K562 (cell line): ENCODE measurements around the gene DPP10. TPM values are rescaled to one million over a fixed set of nuclear protein-coding genes. Genes with fewer than 3 reads are reported as not detected.

Experiments
- ATAC-seq: fragments of 200-7000 bp; cut with Tn5 transposase; 3 replicates; pipeline ENCODE4 v1.9.1; 2020; ENCODE audit warnings: moderate library complexity
- BruUV-seq: library from RNA; stranded (reverse); fragments of 400-500 nt; replicated peaks from 2 replicates; lab custom pipeline; 2021; lab: Mats Ljungman, UMichigan
- CTCF ChIA-PET: fragments of 300-600 bp; formaldehyde crosslinking; extraction: SDS; loops from one replicate; lab custom pipeline; 2021; ENCODE audit warnings: low intra/inter-chr PET ratio; lab: Yijun Ruan, JAX
- POLR2A ChIA-PET: fragments of 300-600, 350-650 bp; sonication (Branson Sonifier 250); formaldehyde crosslinking; extraction: SDS; loops from one replicate; lab custom pipeline; 2021; ENCODE audit warnings: antibody characterized with exemption, inconsistent platforms; lab: Yijun Ruan, JAX
- DNase-seq, 4 experiments: peaks; one replicate each; pipeline versions ENCODE4 v3.0.0 to v3.0.0-alpha.2; 2011 to 2018; ENCODE audit warnings: low spot score in 3 of 4, mixed read lengths in 3 of 4; ENCODE audit errors: extremely low read depth in 1 of 4
- FAIRE-seq: peaks from 2 replicates; lab custom pipeline; 2011; peaks lifted over from hg19 to GRCh38; lab: Jason Lieb, UNC
- H2AFZ ChIP-seq: 2 replicates; pipeline ENCODE4 v1.6.0; 2011; ENCODE audit warnings: low read depth, low read length, control low read depth, inconsistent platforms
- H3K27ac ChIP-seq: fragments of 200-600 bp; 3 replicates; pipeline ENCODE4 v1.8.0; 2011; ENCODE audit warnings: low read depth, mild to moderate bottlenecking, control low read depth, inconsistent platforms, low read length, moderate library complexity, mixed read lengths; ENCODE audit errors: extremely low read depth
- H3K27me3 ChIP-seq, 2 experiments: fragments of 300-600 bp in 1 of 2; 2 replicates in 1 of 2; 3 replicates in 1 of 2; pipeline versions ENCODE4 v1.6.0 to v1.8.0; 2011; ENCODE audit warnings: inconsistent platforms in 2 of 2, low read length in 2 of 2, mild to moderate bottlenecking in 1 of 2, mixed read lengths in 1 of 2, moderate library complexity in 1 of 2; ENCODE audit not compliant: control insufficient read depth in 2 of 2, insufficient read depth in 2 of 2
- H3K36me3 ChIP-seq: fragments of 300-600 bp; 3 replicates; pipeline ENCODE4 v1.8.0; 2011; ENCODE audit warnings: mild to moderate bottlenecking, low read length, inconsistent platforms; ENCODE audit not compliant: control insufficient read depth, insufficient read depth
- H3K4me1 ChIP-seq, 2 experiments: fragments of 200-600 bp in 1 of 2; replicated peaks in 1 of 2; 2 replicates in 1 of 2; 3 replicates in 1 of 2; pipeline versions ENCODE4 v1.5.1 to v1.8.0; 2011; ENCODE audit warnings: inconsistent platforms in 2 of 2, low read length in 2 of 2, mild to moderate bottlenecking in 1 of 2, mixed read lengths in 1 of 2, moderate library complexity in 1 of 2; ENCODE audit not compliant: control insufficient read depth in 2 of 2, insufficient read depth in 2 of 2
- H3K4me2 ChIP-seq: 2 replicates; pipeline ENCODE4 v1.6.1; 2011; ENCODE audit warnings: low read length, control low read depth, inconsistent platforms, mixed read lengths; ENCODE audit not compliant: insufficient read depth
- H3K4me3 ChIP-seq: fragments of 200-600 bp; sonication (generic), shearing (Covaris generic); 2 replicates; pipeline ENCODE4 v1.5.1; 2016; ENCODE audit warnings: control low read depth, inconsistent platforms
- H3K79me2 ChIP-seq: fragments of 200-600 bp; 3 replicates; pipeline ENCODE4 v1.8.0; 2011; ENCODE audit warnings: low read length, inconsistent platforms; ENCODE audit not compliant: control insufficient read depth, insufficient read depth
- H3K9ac ChIP-seq, 2 experiments: 2 replicates each; pipeline versions ENCODE4 v1.6.0 to v1.6.1; 2011; ENCODE audit warnings: low read depth in 2 of 2, low read length in 2 of 2, control low read depth in 1 of 2, inconsistent platforms in 1 of 2, mild to moderate bottlenecking in 1 of 2, mixed read lengths in 1 of 2; ENCODE audit not compliant: insufficient read depth in 1 of 2
- H3K9me1 ChIP-seq: one replicate; pipeline ENCODE4 v1.6.0; 2011; ENCODE audit warnings: inconsistent platforms, mild to moderate bottlenecking, low read length, moderate library complexity; ENCODE audit not compliant: control insufficient read depth, insufficient read depth
- H3K9me3 ChIP-seq: replicated peaks from 2 replicates; pipeline ENCODE4 v1.5.1; 2011; ENCODE audit warnings: low read depth, low read length, inconsistent platforms; ENCODE audit not compliant: control insufficient read depth, insufficient read depth
- H4K20me1 ChIP-seq: replicated peaks from 2 replicates; pipeline ENCODE4 v1.6.1; 2011; ENCODE audit warnings: low read length, inconsistent platforms, mixed read lengths; ENCODE audit not compliant: control insufficient read depth, insufficient read depth
- HNRNPLL ChIP-seq: fragments of 200-400 bp; formaldehyde crosslinking; IDR thresholded peaks from 2 replicates; pipeline ENCODE4 v1.6.1; 2017; ENCODE audit warnings: low read length, low read depth, mild to moderate bottlenecking; ENCODE audit not compliant: poor library complexity, severe bottlenecking
- MAX ChIP-seq: sonication (generic); formaldehyde crosslinking; IDR thresholded peaks from 2 replicates; pipeline ENCODE4 v1.9.0; 2022; ENCODE audit warnings: mild to moderate bottlenecking, missing genetic modification reagents
- ZBTB7A ChIP-seq: IDR thresholded peaks from 2 replicates; pipeline ENCODE4 v1.6.1; 2011; ENCODE audit warnings: low read depth, mild to moderate bottlenecking, low read length, moderate library complexity, borderline replicate concordance; ENCODE audit not compliant: control insufficient read depth
- ZKSCAN1 ChIP-seq: fragments of 150-350 bp; IDR thresholded peaks from 2 replicates; pipeline ENCODE4 v1.6.1; 2016; ENCODE audit warnings: low read depth, low read length
- ZNF408 ChIP-seq: fragments of 250-450 bp; sonication (Bioruptor Pico); IDR thresholded peaks from 2 replicates; pipeline ENCODE4 v1.4.0; 2020; ENCODE audit warnings: low read depth, mild to moderate bottlenecking, moderate library complexity
- ZNF707 ChIP-seq: fragments of 250-450 bp; sonication (Bioruptor Pico); conservative IDR thresholded peaks from 2 replicates; pipeline ENCODE4 v1.8.0; 2022; ENCODE audit warnings: inconsistent platforms, mild to moderate bottlenecking, moderate library complexity
- ZNF717 ChIP-seq: fragments of 250-450 bp; sonication (Bioruptor Pico); IDR thresholded peaks from 2 replicates; pipeline ENCODE4 v1.5.0; 2021
- WGBS: fragments of 100-300 bp; shearing (Covaris generic); methylation state at CpG from one replicate; pipeline ENCODE4 v1.1.6; 2016; ENCODE audit warnings: low coverage, mixed read lengths; ENCODE audit not compliant: insufficient coverage; ENCODE audit errors: missing lambda C conversion rate; 5-methylcytosine and 5-hydroxymethylcytosine counted together
- in situ Hi-C: fragments of 300-500 bp; cut with MboI; formaldehyde crosslinking; loops from 4 replicates; pipeline ENCODE4 v1.15.0; 2018; ENCODE audit warnings: inconsistent platforms, mixed read lengths
- intact Hi-C: fragments of 100-400 bp; cut with micrococcal nuclease; formaldehyde crosslinking; loops from 2 replicates; pipeline ENCODE4 v1.14.2; 2022
- polyA plus RNA-seq, 8 experiments: library from polyadenylated mRNA; depleted of rRNA in 4 of 8; stranded (reverse) in 5 of 8; unstranded in 3 of 8; fragments of >200 nt; fragmentation: Nextera tagmentation in 2 of 8; fragmentation: Illumina TruSeq in 1 of 8; extraction: Ambion mirVana in 2 of 8; extraction: Trizol in 1 of 8; gene quantifications; 2 replicates each; pipeline versions ENCODE4 v1.2.1 to v1.2.3, GENCODE V29; 2011 to 2014; ENCODE audit warnings: inconsistent platforms in 1 of 8, missing spikeins in 1 of 8
- total RNA-seq, 7 experiments: library from RNA; depleted of rRNA in 6 of 7; stranded (reverse); fragments of >200 nt in 6 of 7; fragmentation: Illumina TruSeq in 2 of 7; extraction: Trizol in 2 of 7; gene quantifications; 2 replicates each; pipeline versions ENCODE4 v1.2.1 to v1.2.3, GENCODE V29; 2011 to 2021; ENCODE audit warnings: low replicate concordance in 1 of 7
- TF ChIP-seq, protein P1 (sequence below), 2 experiments: fragments of 450-650 bp in 1 of 2; IDR thresholded peaks; 2 replicates each; pipeline ENCODE4 v1.6.1; 2011 to 2017; ENCODE audit warnings: low read depth in 2 of 2, antibody characterized with exemption in 1 of 2, borderline replicate concordance in 1 of 2, low read length in 1 of 2, mild to moderate bottlenecking in 1 of 2, mixed read lengths in 1 of 2; ENCODE audit not compliant: control insufficient read depth in 1 of 2
- TF ChIP-seq, protein P2 (sequence below): IDR thresholded peaks from 2 replicates; pipeline ENCODE4 v1.6.1; 2011; ENCODE audit not compliant: insufficient read length; ENCODE audit errors: extremely low read depth
- TF ChIP-seq, protein P3 (sequence below): sonication (generic); formaldehyde crosslinking; IDR thresholded peaks from 2 replicates; pipeline ENCODE4 v1.8.0; 2022; ENCODE audit warnings: mild to moderate bottlenecking, missing genetic modification reagents

The DPP10 gene
- total and polyA plus RNA-seq, 9 of the 15 experiments (the other 6 are each of a cell fraction or from before 2014, with no cell fraction given): not detected

DNA sequence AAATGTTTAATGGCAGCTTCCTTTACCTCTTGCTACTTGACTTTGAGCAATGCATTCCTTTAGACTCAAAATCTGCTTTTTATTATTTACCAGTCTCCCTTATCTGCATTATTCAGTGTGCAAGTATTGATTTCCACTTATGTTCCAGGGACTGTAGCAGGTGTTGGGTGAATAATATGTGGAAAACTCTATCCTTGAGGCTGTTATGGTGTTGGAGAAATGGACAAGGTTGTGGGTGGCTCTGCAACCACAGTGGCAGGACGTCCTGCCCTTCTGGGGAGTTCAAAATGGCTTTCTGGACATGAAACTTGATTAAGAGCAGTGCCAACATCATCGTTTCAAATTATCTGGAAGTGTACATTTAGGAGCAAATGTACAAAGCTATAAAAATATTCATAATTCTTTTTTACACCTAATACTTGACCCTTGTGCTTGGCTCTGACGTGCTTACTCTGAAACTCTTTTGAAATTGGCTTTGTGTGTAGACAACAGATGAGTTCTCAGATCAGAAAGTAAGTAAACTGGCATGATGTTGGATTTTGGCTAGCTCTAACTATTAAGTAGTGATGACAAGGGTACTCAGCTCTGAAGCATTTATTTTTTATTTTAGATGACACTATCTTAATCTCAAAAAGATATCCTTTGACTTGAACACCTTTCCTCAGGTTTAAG lies 766.2 kb downstream of the DPP10 start:
- POLR2A ChIA-PET: no interaction called here
- Histone ChIP-seq H2AFZ (no peak overlapping the region), H3K27ac (no peak overlapping the region), H4K20me1 (no peaks in the 10 kb centered on the region), H3K4me1 (no peaks in the 10 kb centered on the region), H3K79me2 (no peaks in the 10 kb centered on the region), H3K9me1 (no peaks in the 10 kb centered on the region), H3K36me3 (no peaks in the 10 kb centered on the region), H3K9me3 (no peaks in the 10 kb centered on the region), H3K4me3 (no peak overlapping the region), H3K9ac (no peak overlapping the region), H3K27me3 (no peaks in the 10 kb centered on the region), H3K4me2 (no peak overlapping the region)
- TF ChIP-seq ZKSCAN1 (no peak), HNRNPLL (no peak), MAX (CRISPR knock-in tag) (no peak), ZBTB7A (no peak), ZNF707 (CRISPR knock-in tag) (no peak), ZNF408 (CRISPR knock-in tag) (no peak), ZNF717 (CRISPR knock-in tag) (no peak)
- TF ChIP-seq, protein P1, sequence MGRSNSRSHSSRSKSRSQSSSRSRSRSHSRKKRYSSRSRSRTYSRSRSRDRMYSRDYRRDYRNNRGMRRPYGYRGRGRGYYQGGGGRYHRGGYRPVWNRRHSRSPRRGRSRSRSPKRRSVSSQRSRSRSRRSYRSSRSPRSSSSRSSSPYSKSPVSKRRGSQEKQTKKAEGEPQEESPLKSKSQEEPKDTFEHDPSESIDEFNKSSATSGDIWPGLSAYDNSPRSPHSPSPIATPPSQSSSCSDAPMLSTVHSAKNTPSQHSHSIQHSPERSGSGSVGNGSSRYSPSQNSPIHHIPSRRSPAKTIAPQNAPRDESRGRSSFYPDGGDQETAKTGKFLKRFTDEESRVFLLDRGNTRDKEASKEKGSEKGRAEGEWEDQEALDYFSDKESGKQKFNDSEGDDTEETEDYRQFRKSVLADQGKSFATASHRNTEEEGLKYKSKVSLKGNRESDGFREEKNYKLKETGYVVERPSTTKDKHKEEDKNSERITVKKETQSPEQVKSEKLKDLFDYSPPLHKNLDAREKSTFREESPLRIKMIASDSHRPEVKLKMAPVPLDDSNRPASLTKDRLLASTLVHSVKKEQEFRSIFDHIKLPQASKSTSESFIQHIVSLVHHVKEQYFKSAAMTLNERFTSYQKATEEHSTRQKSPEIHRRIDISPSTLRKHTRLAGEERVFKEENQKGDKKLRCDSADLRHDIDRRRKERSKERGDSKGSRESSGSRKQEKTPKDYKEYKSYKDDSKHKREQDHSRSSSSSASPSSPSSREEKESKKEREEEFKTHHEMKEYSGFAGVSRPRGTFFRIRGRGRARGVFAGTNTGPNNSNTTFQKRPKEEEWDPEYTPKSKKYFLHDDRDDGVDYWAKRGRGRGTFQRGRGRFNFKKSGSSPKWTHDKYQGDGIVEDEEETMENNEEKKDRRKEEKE (IDR thresholded peaks at IDR 0.05; ENCODE audit: borderline replicate concordance in 1 of 2, control insufficient read depth in 1 of 2, low read depth in 2 of 2, low read length in 1 of 2): no peak
- TF ChIP-seq, protein P2, sequence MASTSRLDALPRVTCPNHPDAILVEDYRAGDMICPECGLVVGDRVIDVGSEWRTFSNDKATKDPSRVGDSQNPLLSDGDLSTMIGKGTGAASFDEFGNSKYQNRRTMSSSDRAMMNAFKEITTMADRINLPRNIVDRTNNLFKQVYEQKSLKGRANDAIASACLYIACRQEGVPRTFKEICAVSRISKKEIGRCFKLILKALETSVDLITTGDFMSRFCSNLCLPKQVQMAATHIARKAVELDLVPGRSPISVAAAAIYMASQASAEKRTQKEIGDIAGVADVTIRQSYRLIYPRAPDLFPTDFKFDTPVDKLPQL: no peak
- TF ChIP-seq, protein P3, sequence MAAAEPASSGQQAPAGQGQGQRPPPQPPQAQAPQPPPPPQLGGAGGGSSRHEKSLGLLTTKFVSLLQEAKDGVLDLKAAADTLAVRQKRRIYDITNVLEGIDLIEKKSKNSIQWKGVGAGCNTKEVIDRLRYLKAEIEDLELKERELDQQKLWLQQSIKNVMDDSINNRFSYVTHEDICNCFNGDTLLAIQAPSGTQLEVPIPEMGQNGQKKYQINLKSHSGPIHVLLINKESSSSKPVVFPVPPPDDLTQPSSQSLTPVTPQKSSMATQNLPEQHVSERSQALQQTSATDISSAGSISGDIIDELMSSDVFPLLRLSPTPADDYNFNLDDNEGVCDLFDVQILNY (CRISPR knock-in tag): no peak
- DNase-seq (no peak), ATAC-seq (no peak), FAIRE-seq (no peak)
- 0% methylated on average over 3 of the region's 3 CpGs for WGBS
- intact Hi-C loops (no loop called here), in situ Hi-C loops (no loop called here)
- CTCF ChIA-PET: no interaction called here
- BruUV-seq: no TSS peak
